Measurements from ENCODE around the gene UBR3. TPM values are rescaled to one million over a fixed set of nuclear protein-coding genes. Genes with fewer than 3 reads are reported as not detected.
"Not testable (repeated sequence)": the region's sequence is repeated elsewhere in the genome, so short reads cannot be mapped to it uniquely, and the experiment has no call there.

UBR3 gene
- total and polyA plus RNA-seq, 10 donors: 7.2 to 119 (median 54.3) TPM

DNA sequence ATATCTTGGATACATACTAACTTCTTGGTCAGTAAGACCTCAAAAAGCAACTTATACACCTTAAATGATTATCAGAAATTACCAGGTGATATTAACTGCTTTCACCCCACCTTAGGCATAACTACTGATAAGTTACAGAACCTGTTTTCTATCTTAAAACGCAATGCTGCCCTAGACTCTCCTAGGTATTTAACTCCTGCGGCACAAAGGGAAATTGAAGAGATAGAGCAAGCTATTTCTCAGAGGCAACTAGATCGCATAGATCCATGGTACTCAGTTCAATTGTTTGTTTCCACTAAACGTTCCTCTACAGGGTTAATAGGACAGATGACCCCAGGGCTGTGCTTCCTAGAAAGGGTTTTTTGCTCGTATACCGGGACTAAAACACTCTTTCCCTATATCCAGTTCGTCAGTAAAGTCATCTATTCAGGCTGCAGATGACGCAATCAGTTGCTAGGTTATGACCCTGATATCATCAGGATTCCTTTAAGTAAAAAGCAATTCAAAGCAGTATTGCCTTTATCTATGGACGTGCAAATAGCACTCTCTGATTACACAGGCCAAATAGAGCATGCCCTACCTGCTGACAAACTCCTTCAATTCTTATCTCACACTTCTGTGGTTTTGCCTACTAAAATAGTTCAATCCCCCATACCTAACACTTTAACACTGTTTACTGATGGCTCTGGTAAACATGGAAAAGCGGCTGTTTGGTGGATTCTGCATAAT lies 288.4 kb downstream of the UBR3 start:
- no peak overlapping the region for H3K4me3 ChIP-seq
- intact Hi-C loops (cut with DNase I; ENCODE audit: low total_unique reads): no loop called here
- no peak for DNase-seq
- H3K27me3 ChIP-seq (replicated peaks in 1 of 7): peaks cover 0 to 3% (median 0%) of the 10 kb centered on the region in 7 donors
- WGBS, 5 donors: 75 to 81% (median 79%) methylated on average over 10 of the region's 10 CpGs
- H3K36me3 ChIP-seq: no peaks in the 10 kb centered on the region
- no peak overlapping the region for H3K27ac ChIP-seq
- peaks cover 0 to 7% (median 0%) of the 10 kb centered on the region in 8 donors for H3K9me3 ChIP-seq
- TF ChIP-seq, protein P1, sequence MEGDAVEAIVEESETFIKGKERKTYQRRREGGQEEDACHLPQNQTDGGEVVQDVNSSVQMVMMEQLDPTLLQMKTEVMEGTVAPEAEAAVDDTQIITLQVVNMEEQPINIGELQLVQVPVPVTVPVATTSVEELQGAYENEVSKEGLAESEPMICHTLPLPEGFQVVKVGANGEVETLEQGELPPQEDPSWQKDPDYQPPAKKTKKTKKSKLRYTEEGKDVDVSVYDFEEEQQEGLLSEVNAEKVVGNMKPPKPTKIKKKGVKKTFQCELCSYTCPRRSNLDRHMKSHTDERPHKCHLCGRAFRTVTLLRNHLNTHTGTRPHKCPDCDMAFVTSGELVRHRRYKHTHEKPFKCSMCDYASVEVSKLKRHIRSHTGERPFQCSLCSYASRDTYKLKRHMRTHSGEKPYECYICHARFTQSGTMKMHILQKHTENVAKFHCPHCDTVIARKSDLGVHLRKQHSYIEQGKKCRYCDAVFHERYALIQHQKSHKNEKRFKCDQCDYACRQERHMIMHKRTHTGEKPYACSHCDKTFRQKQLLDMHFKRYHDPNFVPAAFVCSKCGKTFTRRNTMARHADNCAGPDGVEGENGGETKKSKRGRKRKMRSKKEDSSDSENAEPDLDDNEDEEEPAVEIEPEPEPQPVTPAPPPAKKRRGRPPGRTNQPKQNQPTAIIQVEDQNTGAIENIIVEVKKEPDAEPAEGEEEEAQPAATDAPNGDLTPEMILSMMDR (IDR thresholded peaks at IDR 0.05 in 8 of 11, conservative IDR thresholded peaks at IDR 0.05 in 3 of 11): no peak
- TF ChIP-seq POLR2A (IDR thresholded peaks at IDR 0.05) (no peak), POLR2AphosphoS5 (IDR thresholded peaks at IDR 0.05) (no peak)
- no peaks in the 10 kb centered on the region for H3K4me1 ChIP-seq

DNA sequence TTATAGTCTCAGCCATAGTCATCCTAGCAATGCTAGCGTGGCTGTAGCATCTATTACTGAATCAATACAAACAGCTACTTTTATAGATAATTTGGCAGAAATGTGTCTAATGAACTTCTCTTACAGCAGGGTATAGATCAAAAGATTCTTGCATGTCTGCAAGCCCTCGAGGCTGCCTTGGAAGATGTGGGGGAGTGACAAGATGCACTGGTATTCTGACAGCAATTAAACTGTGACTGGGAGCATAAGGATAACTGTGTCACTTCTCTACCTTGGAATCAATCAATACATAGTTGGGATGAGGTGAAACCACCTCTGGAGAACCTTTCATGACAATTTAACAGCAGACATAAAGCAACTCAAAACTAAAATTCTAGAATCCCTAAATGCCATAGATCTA lies 291.4 kb downstream of the UBR3 start:
- H3K4me1 ChIP-seq: no peaks in the 10 kb centered on the region
- DNase-seq: no peak
- H3K27ac ChIP-seq: no peak overlapping the region
- peaks cover 0 to 4% (median 0%) of the 10 kb centered on the region in 8 donors for H3K9me3 ChIP-seq
- 70 to 82% (median 78%) methylated on average over 2 of the region's 2 CpGs for WGBS, 5 donors
- intact Hi-C loops (cut with DNase I; ENCODE audit: low total_unique reads): no loop called here
- no peaks in the 10 kb centered on the region for H3K36me3 ChIP-seq
- TF ChIP-seq, protein P1 (IDR thresholded peaks at IDR 0.05 in 8 of 11, conservative IDR thresholded peaks at IDR 0.05 in 3 of 11): no peak
- no peak for TF ChIP-seq POLR2A (IDR thresholded peaks at IDR 0.05)
- no peak for TF ChIP-seq POLR2AphosphoS5 (IDR thresholded peaks at IDR 0.05)
- no peak overlapping the region for H3K4me3 ChIP-seq
- H3K27me3 ChIP-seq (replicated peaks in 1 of 7): peaks cover 0 to 3% (median 0%) of the 10 kb centered on the region in 7 donors

DNA sequence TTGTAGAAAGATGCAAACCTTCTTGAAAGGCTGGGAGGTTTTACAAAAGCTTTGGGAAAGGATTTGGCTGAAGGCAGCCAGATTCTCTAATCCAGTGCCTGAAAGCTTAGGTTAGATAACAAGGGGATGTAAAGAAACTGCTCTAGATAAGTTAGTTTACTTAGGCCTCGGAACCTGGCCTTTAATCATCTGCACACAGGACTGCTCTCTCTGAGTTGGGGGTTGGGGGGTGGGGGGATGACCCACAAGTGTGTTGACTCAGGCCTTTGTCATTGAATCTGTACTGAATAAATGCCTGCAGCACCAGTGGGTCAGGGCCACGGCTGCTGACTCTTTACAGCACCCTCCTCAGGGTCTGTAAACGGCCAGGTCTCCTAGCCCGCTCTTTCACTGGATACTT lies 292.1 kb downstream of the UBR3 start:
- H3K27me3 ChIP-seq (replicated peaks in 1 of 7); H3K4me3 ChIP-seq; intact Hi-C loops (cut with DNase I; ENCODE audit: low total_unique reads); H3K36me3 ChIP-seq; H3K4me1 ChIP-seq; DNase-seq; H3K27ac ChIP-seq; H3K9me3 ChIP-seq: not testable (repeated sequence)
- WGBS, 5 donors: 67 to 90% (median 81%) methylated on average over 4 of the region's 4 CpGs

DNA sequence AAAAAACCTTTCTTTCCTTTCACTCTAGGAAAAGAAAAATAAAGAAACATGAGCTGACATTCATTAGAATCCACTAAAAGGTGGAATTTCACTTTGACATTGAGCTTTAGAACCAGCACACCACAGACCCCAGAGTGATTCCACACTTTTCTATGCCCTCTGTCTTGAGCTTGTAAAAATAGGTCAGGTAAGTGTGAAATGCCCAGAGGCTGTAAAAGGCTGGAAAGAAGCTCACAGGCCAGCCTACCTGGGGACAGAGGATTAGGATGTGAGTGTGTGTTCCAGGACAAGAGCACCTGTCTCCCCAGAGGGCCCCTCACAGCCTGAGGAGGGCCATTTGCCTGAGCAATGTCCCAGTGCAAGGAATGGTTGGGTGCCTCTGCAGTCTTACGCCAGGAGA lies 294.4 kb downstream of the UBR3 start:
- intact Hi-C loops (cut with DNase I; ENCODE audit: low total_unique reads): no loop called here
- WGBS, 5 donors: 90 to 100% (median 94%) methylated on average over 1 of the region's 1 CpG
- no peak for TF ChIP-seq POLR2A (IDR thresholded peaks at IDR 0.05)
- H3K27me3 ChIP-seq (replicated peaks in 1 of 7): no peaks in the 10 kb centered on the region
- peaks cover 0 to 3% (median 0%) of the 10 kb centered on the region in 8 donors for H3K9me3 ChIP-seq
- H3K4me1 ChIP-seq: no peaks in the 10 kb centered on the region
- H3K27ac ChIP-seq: no peak overlapping the region
- no peak for DNase-seq
- no peaks in the 10 kb centered on the region for H3K36me3 ChIP-seq
- no peak overlapping the region for H3K4me3 ChIP-seq

DNA sequence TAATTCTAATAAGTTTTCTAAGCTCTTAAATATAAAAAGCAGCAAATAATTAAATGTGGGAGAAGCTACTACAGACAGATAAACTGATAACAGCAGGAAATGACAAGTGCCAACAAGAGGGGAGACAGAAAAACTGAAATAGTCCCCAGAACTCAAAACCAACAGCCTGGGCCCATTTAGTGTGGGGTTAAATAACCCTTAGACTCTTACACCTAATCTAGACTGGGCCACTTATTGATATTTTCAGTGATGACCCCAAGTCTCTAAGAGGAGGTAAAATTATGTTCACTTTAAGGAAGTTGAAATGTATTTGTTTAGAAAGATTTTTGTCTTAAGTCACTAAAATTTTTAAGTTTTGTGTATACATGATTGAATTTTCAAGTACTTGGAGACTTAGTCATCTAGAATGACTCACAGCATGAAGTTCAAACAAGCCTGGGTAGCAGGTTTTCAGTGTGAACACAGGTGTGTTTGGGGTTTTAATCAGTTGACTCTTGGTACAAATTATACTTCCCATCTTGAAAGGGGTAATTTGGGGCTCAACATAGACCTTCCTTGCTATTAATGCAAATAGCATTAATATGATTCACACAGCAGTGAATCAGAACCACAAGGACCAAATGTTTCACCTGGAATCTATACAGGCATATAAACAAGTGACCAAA lies 295.8 kb downstream of the UBR3 start:
- no peak overlapping the region for H3K4me3 ChIP-seq
- H3K4me1 ChIP-seq: no peaks in the 10 kb centered on the region
- no peak overlapping the region for H3K27ac ChIP-seq
- intact Hi-C loops (cut with DNase I; ENCODE audit: low total_unique reads): no loop called here
- TF ChIP-seq POLR2A (IDR thresholded peaks at IDR 0.05) (no peak), POLR2AphosphoS5 (IDR thresholded peaks at IDR 0.05) (no peak)
- TF ChIP-seq, protein P1 (IDR thresholded peaks at IDR 0.05 in 8 of 11, conservative IDR thresholded peaks at IDR 0.05 in 3 of 11): no peak
- no peaks in the 10 kb centered on the region for H3K27me3 ChIP-seq (replicated peaks in 1 of 7)
- peaks cover 0 to 3% (median 0%) of the 10 kb centered on the region in 8 donors for H3K9me3 ChIP-seq
- no peak for DNase-seq
- H3K36me3 ChIP-seq: no peaks in the 10 kb centered on the region
